Immature natural killer cell (primary cell): Measurements from ENCODE around the gene TEPSIN. TPM values are rescaled to one million over a fixed set of nuclear protein-coding genes. Genes with fewer than 3 reads are reported as not detected.

Experiments used
- polyA plus RNA-seq, 3 donors: library from polyadenylated mRNA; unstranded; fragments of 300-500 nt; fragmentation: Illumina TruSeq; gene quantifications; one replicate each; pipeline ENCODE4 v1.2.3, GENCODE V29; 2021

TEPSIN gene
- polyA plus RNA-seq, 3 donors from 2014 or later: 1.6 to 7.3 (median 5.0) TPM

Other genes with a start within 250 kb of the TEPSIN start
- 10 to 100 TPM; 67.7 to 71.4 (median 70.2) TPM for gene CHMP6, start 247.2 kb downstream of the TEPSIN start, polyA plus RNA-seq
- 1 to 10 TPM; 1.1 to 5.1 (median 4.7) TPM for gene BAIAP2, start 203.9 kb downstream of the TEPSIN start, polyA plus RNA-seq
- gene PVALEF, start 73.5 kb downstream of the TEPSIN start, polyA plus RNA-seq: not detected
- gene AATK, start 72.8 kb downstream of the TEPSIN start, polyA plus RNA-seq: 1 to 10 TPM in 1 of 3 donors, under 1 TPM in 2; 0.52 to 2.9 (median 0.97) TPM
- gene CEP131, start 16.1 kb downstream of the TEPSIN start, polyA plus RNA-seq: 1 to 10 TPM in 2 of 3 donors, under 1 TPM in 1; 0.43 to 7.4 (median 1.5) TPM
- gene NDUFAF8, start 263 bp upstream of the TEPSIN start, polyA plus RNA-seq: 100 to 1,000 TPM in 1 of 3 donors, 10 to 100 TPM in 2; 61.2 to 121 (median 67.8) TPM
- 10 to 100 TPM; 46.8 to 98.7 (median 46.8) TPM for gene SLC38A10, start 56.3 kb upstream of the TEPSIN start, polyA plus RNA-seq
- gene BAHCC1, start 156.4 kb upstream of the TEPSIN start, polyA plus RNA-seq: under 1 TPM in 1 of 3 donors, not detected in 2; 0.02 TPM